Hematopoietic multipotent progenitor cell treated with erythropoietin and hydrocortisone succinate and interleukin-3 and kit ligand, for 6 days (in vitro differentiated cells): Measurements from ENCODE around the gene CDKN2D.

Experiments
- DNase-seq: peaks from one replicate; pipeline ENCODE4 v3.0.0-alpha.2; 2015

CDKN2D gene

DNA sequence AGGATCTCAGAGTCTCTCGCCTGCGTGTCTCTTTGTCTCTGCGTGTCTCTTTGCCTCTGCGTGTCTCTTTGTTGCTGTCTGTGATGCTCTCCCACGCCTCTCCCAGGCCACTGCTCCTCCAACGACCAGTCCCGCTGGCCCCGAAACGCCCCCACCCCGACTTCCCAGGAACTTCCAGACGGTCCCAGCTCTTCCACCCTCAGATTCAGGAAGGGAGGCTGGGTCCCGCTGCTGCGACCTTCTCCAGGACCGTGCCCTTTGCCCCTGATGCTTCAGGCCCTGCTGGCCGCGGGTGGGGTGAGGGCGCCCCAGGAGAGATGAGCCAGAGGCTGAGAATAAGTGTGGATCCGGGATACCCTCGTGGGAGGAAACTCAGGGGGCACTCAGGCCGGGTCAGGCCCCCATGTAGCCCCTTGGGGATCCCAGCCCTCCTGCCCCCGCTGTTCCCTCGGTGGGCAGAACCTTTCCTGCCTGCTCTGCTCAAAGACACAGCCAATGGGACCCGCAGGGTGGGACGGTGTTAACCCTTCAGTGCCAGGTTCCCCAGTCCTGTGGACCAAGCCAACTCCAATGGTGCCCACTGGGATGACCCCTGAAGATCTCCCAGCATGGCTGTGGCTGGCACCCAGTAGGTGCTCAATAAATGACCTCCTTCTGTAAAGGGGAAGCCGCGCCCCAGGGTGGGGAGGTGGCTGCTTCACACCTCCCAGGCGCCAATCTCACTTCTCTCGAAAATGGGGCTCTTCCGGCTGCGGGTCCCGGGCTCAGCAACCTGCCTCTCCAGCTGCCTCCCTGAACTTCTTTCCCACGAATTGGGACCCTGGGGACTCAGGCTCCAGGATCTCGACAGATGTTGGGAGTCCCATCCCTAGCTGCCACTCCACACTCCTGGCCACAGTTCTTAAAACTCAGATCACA is 50.1 kb downstream of the CDKN2D start:
- no peak for DNase-seq

GRCh38 chr19:10517760-10518443 is 50.9 kb downstream of the CDKN2D start:
- peak; percentile 57 for DNase-seq

DNA sequence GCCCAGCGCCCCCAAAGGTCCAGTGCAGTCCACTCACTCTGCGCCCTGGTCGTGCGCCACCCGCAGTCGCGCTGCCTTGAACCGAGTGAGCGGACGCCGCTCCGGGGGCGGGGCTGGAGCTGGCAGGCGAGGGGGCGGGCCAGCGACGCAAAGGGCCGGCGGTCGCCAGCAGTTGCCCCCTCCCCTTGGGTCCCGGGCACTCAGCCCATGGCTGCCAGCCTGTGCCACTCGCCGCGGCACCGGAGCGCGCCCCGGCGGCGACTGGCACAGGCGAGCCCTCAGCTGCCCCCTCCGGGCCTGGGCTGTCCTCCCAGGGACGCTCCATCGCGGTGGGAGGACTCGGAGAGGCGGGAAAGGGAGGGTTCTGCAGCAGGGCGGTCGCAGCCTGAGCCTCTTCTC is 51.4 kb downstream of the CDKN2D start, which contains the start of gene S1PR5:
TSS of gene S1PR5 (minus strand) at position 87 of the 399 bp plus-strand sequence. CDS start 2,436 bp downstream, outside the sequence.
- DNase-seq: no peak

GRCh38 chr19:10516671-10517286 is 52.0 kb downstream of the CDKN2D start:
- DNase-seq: no peak
